ENCODE measurements around the gene CTIF.

Gene CTIF

DNA sequence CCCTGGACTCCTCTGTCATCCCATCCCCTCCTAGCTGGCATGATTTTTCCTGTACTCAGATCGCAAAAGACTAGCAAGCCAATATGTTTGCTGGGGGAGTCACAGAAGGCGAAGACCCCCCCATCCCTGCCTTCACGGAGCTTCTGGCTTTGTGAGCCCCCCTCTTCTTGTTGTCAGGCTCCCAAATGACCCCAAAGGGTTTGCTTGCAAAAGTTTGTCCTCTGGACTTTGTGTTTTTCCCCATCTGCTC, 242.0 kb downstream of the CTIF start:
- no peak for DNase-seq (ENCODE audit: low read depth)
- no peak for TF ChIP-seq CTCF (IDR thresholded peaks at IDR 0.05; ENCODE audit: control insufficient read depth, extremely low read depth, insufficient read depth)
- H3K4me3 ChIP-seq (ENCODE audit: low read depth, low read length): no peak overlapping the region

GRCh38 chr18:48781163-48781987, 242.5 kb downstream of the CTIF start:
- TF ChIP-seq CTCF (IDR thresholded peaks at IDR 0.05; ENCODE audit: control insufficient read depth, extremely low read depth, insufficient read depth): no peak
- DNase-seq (ENCODE audit: low read depth): no peak
- H3K4me3 ChIP-seq (ENCODE audit: low read depth, low read length): no peak overlapping the region

DNA sequence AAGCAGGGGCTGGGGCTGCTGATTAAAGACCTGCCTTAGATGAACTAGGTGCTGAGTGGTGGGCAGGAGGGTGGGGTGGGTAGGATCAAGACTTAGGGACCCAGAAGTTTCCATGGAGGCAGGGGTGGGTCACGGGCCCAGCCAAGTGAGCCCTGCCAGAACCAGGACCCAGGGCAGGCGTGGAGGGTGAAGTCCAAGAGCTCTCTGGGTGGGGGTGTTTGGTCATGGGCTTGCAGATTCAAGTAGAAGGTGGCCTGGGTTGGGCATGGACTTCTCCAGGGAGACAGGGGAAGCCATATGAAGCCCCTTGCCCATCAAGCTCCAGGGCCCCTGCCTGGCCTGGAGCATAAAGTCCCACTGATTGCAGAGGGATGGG, 243.1 kb downstream of the CTIF start:
- DNase-seq (ENCODE audit: low read depth): no peak
- H3K4me3 ChIP-seq (ENCODE audit: low read depth, low read length): no peak overlapping the region
- TF ChIP-seq CTCF (IDR thresholded peaks at IDR 0.05; ENCODE audit: control insufficient read depth, extremely low read depth, insufficient read depth): no peak

GRCh38 chr18:48782381-48782861, 243.6 kb downstream of the CTIF start:
- DNase-seq (ENCODE audit: low read depth): no peak
- TF ChIP-seq CTCF (IDR thresholded peaks at IDR 0.05; ENCODE audit: control insufficient read depth, extremely low read depth, insufficient read depth): no peak
- no peak overlapping the region for H3K4me3 ChIP-seq (ENCODE audit: low read depth, low read length)

- H3K4me3 ChIP-seq (ENCODE audit: low read depth, low read length): no peak overlapping the region
- DNase-seq (ENCODE audit: low read depth): no peak
- no peak for TF ChIP-seq CTCF (IDR thresholded peaks at IDR 0.05; ENCODE audit: control insufficient read depth, extremely low read depth, insufficient read depth)
These were observed 245.0 kb downstream of the CTIF start for GRCh38 chr18:48783616-48784520.

GRCh38 chr18:48784656-48785055, 245.8 kb downstream of the CTIF start:
- no peak for DNase-seq (ENCODE audit: low read depth)
- H3K4me3 ChIP-seq (ENCODE audit: low read depth, low read length): no peak overlapping the region
- no peak for TF ChIP-seq CTCF (IDR thresholded peaks at IDR 0.05; ENCODE audit: control insufficient read depth, extremely low read depth, insufficient read depth)
